Mesenchymal stem cell (in vitro differentiated cells and primary cell): ENCODE data around the gene KDELR1.

Source experiments
- DNase-seq: peaks from one replicate; pipeline ENCODE4 v3.0.0-alpha.2; 2013
- H2AFZ ChIP-seq: one replicate; pipeline ENCODE4 v1.6.1; 2013; ENCODE audit warnings: low read depth, mild to moderate bottlenecking, control low read depth, inconsistent platforms, low read length, moderate library complexity
- H2AK5ac ChIP-seq: 2 replicates; pipeline ENCODE4 v1.6.1; 2013; ENCODE audit warnings: low read length, moderate library complexity, mild to moderate bottlenecking, inconsistent platforms; ENCODE audit not compliant: severe bottlenecking
- H2BK120ac ChIP-seq: one replicate; pipeline ENCODE4 v1.6.1; 2013; ENCODE audit warnings: low read depth, mild to moderate bottlenecking, inconsistent platforms, low read length, moderate library complexity
- H2BK12ac ChIP-seq, 2 experiments: one replicate each; pipeline ENCODE4 v1.6.1; 2013; ENCODE audit warnings: inconsistent platforms in 2 of 2, low read length in 2 of 2, mild to moderate bottlenecking in 2 of 2, moderate library complexity in 2 of 2, control low read depth in 1 of 2
- H2BK15ac ChIP-seq: one replicate; pipeline ENCODE4 v1.6.1; 2013; ENCODE audit warnings: mild to moderate bottlenecking, low read depth, inconsistent platforms; ENCODE audit not compliant: poor library complexity, severe bottlenecking
- H2BK5ac ChIP-seq: 2 replicates; pipeline ENCODE4 v1.6.1; 2013; ENCODE audit warnings: low read depth, mild to moderate bottlenecking, low read length, control low read depth, inconsistent platforms; ENCODE audit not compliant: poor library complexity, severe bottlenecking
- H3K14ac ChIP-seq, 2 experiments: one replicate each; pipeline ENCODE4 v1.6.1; 2013; ENCODE audit warnings: inconsistent platforms in 2 of 2, low read length in 2 of 2, control low read depth in 1 of 2, mild to moderate bottlenecking in 1 of 2, moderate library complexity in 1 of 2
- H3K18ac ChIP-seq, 2 experiments: one replicate each; pipeline ENCODE4 v1.6.1; 2013; ENCODE audit warnings: inconsistent platforms in 2 of 2, low read length in 2 of 2, control low read depth in 1 of 2, low read depth in 1 of 2, mild to moderate bottlenecking in 1 of 2
- H3K23ac ChIP-seq, 2 experiments: one replicate each; pipeline ENCODE4 v1.6.1; 2013; ENCODE audit warnings: inconsistent platforms in 2 of 2, low read length in 2 of 2, mild to moderate bottlenecking in 2 of 2, moderate library complexity in 2 of 2, control low read depth in 1 of 2
- H3K27ac ChIP-seq: 2 replicates; pipeline ENCODE4 v1.5.1; 2013; ENCODE audit warnings: mild to moderate bottlenecking, moderate library complexity, low read length, control low read depth, inconsistent platforms; ENCODE audit not compliant: poor library complexity, severe bottlenecking
- H3K27me3 ChIP-seq, 2 experiments: 2 replicates each; pipeline versions ENCODE4 v1.6.1 to v1.7.0; 2013; ENCODE audit warnings: low read length in 2 of 2, mild to moderate bottlenecking in 2 of 2, moderate library complexity in 2 of 2, control low read depth in 1 of 2, inconsistent platforms in 1 of 2; ENCODE audit not compliant: control insufficient read depth in 1 of 2, insufficient read depth in 1 of 2
- H3K36me3 ChIP-seq, 2 experiments: 2 replicates each; pipeline versions ENCODE4 v1.6.1 to v1.7.0; 2013; ENCODE audit warnings: low read length in 2 of 2, control low read depth in 1 of 2, inconsistent platforms in 1 of 2, low read depth in 1 of 2, mild to moderate bottlenecking in 1 of 2; ENCODE audit not compliant: insufficient read depth in 2 of 2, control insufficient read depth in 1 of 2
- H3K4ac ChIP-seq, 2 experiments: one replicate each; pipeline ENCODE4 v1.6.1; 2013; ENCODE audit warnings: inconsistent platforms in 2 of 2, low read length in 2 of 2, mild to moderate bottlenecking in 2 of 2, moderate library complexity in 2 of 2, control low read depth in 1 of 2, low read depth in 1 of 2
- H3K4me1 ChIP-seq: 2 replicates; pipeline ENCODE4 v1.6.1; 2013; ENCODE audit warnings: low read depth, low read length, control low read depth; ENCODE audit not compliant: control insufficient read depth, insufficient read depth
- H3K4me2 ChIP-seq: 2 replicates; pipeline ENCODE4 v1.6.1; 2013; ENCODE audit warnings: low read length, mild to moderate bottlenecking, inconsistent platforms; ENCODE audit not compliant: poor library complexity, severe bottlenecking
- H3K4me3 ChIP-seq, 2 experiments: 2 replicates each; pipeline versions ENCODE4 v1.5.1 to v1.7.0; 2013; ENCODE audit warnings: low read length in 2 of 2, mild to moderate bottlenecking in 2 of 2, control low read depth in 1 of 2, low read depth in 1 of 2; ENCODE audit not compliant: insufficient read depth in 1 of 2
- H3K79me1 ChIP-seq: replicated peaks from 2 replicates; pipeline ENCODE4 v1.6.1; 2013; ENCODE audit warnings: mild to moderate bottlenecking, control low read depth, low read length, inconsistent platforms; ENCODE audit not compliant: poor library complexity, severe bottlenecking
- H3K9ac ChIP-seq: 2 replicates; pipeline ENCODE4 v1.7.0; 2013; ENCODE audit warnings: mild to moderate bottlenecking, low read length, moderate library complexity
- H3K9me3 ChIP-seq: 2 replicates; pipeline ENCODE4 v1.7.0; 2013; ENCODE audit warnings: mild to moderate bottlenecking, low read length; ENCODE audit not compliant: control insufficient read depth
- H4K8ac ChIP-seq: one replicate; pipeline ENCODE4 v1.6.1; 2013; ENCODE audit warnings: inconsistent platforms, mild to moderate bottlenecking, low read length, moderate library complexity
- H4K91ac ChIP-seq: one replicate; pipeline ENCODE4 v1.6.1; 2013; ENCODE audit warnings: mild to moderate bottlenecking, low read length, inconsistent platforms
- WGBS: methylation state at CpG from one replicate; pipeline ENCODE4 v1.1.7; 2013; ENCODE audit warnings: mixed read lengths; 5-methylcytosine and 5-hydroxymethylcytosine counted together

The KDELR1 gene

DNA sequence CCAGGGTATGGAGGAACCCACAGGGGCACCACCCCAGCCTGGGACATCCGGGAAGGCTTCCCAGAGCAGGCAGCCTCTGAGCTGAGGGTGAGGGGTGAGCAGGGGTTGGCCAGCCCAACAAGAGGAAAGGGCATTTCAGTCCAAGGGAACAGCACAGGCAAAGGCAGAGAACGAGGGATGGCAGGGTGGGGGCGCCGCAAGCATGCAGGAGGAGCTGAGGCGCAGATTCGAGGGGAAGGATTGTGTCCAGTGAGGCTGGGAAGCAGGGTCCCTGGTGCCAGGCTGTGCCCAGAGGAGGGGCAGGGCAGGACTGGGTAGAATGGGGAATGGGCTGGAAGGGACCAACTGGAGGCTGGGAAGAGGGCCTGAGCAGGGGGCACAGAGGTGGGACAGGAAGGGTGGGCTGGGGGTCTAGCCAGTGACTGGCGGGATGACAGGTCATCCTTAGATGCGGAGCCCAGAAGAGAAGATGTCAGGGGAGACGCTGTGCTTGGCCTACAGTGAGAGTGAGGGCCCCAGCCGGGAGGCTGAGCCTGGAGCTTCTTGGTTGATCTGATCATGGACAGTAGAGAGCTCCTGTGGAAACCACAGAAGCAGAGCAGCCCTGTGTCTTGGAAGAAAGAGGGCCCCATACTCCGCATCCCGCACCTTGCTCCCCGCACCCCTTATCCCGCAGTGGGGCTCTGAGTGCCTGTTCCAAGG is 52.4 kb downstream of the KDELR1 start:
- Histone ChIP-seq H2AFZ (no peak overlapping the region), H2BK12ac (no peak overlapping the region), H3K79me1 (no peaks in the 10 kb centered on the region), H3K14ac (no peak overlapping the region), H2BK5ac (no peak overlapping the region), H4K8ac (no peak overlapping the region), H2BK120ac (no peak overlapping the region), H3K27ac (no peak overlapping the region), H2BK15ac (no peak overlapping the region), H3K9me3 (no peaks in the 10 kb centered on the region), H3K4me2 (no peak overlapping the region), H3K4me1 (peaks cover 16% of the 10 kb centered on the region), H3K23ac (no peak overlapping the region), H4K91ac (no peak overlapping the region), H3K4me3 (no peak overlapping the region), H3K36me3 (peaks cover 3 to 10% of the 10 kb centered on the region in 2 experiments), H3K9ac (no peak overlapping the region), H3K18ac (no peak overlapping the region), H3K27me3 (no peaks in the 10 kb centered on the region), H3K4ac (no peak overlapping the region), H2AK5ac (no peak overlapping the region)
- DNase-seq: no peak
- 88% methylated on average over 14 of the region's 14 CpGs for WGBS

DNA sequence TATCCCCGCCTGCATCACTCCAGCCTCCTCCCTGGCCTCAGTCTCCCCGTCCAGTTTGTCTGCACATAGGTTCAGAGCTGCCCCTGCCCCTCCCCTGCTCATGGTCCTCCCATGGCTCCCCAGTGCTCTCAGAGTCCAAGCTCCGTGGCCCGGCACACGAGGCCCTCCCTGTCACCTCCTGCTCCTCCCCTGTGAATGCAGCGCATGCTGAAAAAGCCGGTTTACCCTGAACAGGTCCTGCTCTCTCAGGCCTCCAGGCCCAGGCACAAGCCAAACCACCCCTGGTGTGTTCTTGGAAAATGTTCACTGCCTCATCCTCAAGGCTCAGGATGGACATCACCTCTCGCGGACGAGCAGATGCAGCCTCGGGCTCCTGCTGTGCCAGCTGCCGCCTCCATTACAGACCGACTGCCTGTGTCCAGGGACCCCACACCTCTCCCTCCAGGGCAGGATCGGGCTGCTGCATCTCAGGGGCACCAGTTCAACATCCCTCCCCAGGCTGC is 53.0 kb downstream of the KDELR1 start:
- H3K4ac ChIP-seq: no peak overlapping the region
- H3K79me1 ChIP-seq: no peaks in the 10 kb centered on the region
- H2BK15ac ChIP-seq: no peak overlapping the region
- H3K4me3 ChIP-seq: no peak overlapping the region
- H3K23ac ChIP-seq: no peak overlapping the region
- no peak for DNase-seq
- H3K27me3 ChIP-seq: no peaks in the 10 kb centered on the region
- H2AFZ ChIP-seq: no peak overlapping the region
- no peak overlapping the region for H3K14ac ChIP-seq
- peaks cover 22% of the 10 kb centered on the region for H3K4me1 ChIP-seq
- 95% methylated on average over 14 of the region's 14 CpGs for WGBS
- no peak overlapping the region for H4K8ac ChIP-seq
- H3K4me2 ChIP-seq: no peak overlapping the region
- no peak overlapping the region for H3K18ac ChIP-seq
- no peak overlapping the region for H4K91ac ChIP-seq
- H2BK12ac ChIP-seq: no peak overlapping the region
- no peak overlapping the region for H2AK5ac ChIP-seq
- H3K9ac ChIP-seq: no peak overlapping the region
- no peaks in the 10 kb centered on the region for H3K9me3 ChIP-seq
- H3K27ac ChIP-seq: no peak overlapping the region
- no peak overlapping the region for H2BK120ac ChIP-seq
- peaks cover 3 to 10% of the 10 kb centered on the region in 2 experiments for H3K36me3 ChIP-seq
- H2BK5ac ChIP-seq: no peak overlapping the region

DNA sequence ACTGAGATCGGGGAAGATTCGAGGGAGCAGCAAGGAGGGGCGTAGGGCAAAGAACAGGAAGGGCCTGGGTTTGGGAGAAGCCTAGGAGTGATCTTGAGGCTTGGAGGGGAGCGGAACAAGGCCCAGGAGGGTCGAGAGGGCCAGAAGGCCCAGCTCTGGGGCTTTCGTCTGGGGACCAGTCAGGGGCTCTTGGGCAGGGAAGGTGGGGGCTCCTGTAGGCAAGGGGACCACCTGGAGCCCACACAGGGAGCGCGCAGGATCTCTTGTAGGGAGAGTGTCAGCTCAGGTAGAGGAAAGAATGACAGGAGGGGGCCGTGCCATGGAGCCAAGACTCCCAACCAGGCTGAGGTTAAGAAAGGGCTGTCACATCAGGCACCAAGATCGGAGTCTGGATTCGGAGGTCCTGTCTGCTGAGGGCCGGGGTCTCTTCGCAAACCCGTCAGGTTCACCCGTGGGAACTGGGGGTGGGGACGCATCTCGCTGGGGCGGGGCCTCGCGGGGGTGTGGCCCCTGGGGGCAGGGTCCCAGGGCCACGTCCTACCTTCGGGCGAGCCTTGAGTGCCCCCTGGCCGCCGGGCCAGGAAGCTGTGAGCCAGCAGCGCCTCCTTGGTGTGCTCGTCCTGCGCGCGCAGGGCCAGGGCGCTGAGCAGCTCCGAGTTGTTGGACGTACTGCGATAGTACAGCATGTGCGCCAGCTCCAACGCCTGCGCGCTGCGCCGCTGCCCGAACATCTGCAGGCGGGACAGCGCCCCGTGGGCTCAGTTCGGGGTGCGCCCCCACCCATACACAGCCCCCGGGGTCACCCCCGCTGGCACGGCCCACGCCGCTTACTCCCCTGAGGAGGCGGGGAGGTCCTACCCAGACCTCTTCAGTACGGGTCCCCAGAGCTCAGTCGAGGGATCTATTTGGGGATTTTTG is 57.6 kb downstream of the KDELR1 start:
- Histone ChIP-seq H4K8ac (peak overlapping the region; percentile 55), H4K91ac (no peak overlapping the region), H2AK5ac (no peak overlapping the region), H2BK5ac (no peak overlapping the region), H3K14ac (no peak overlapping the region), H2BK15ac (peak overlapping the region; percentile 77), H3K4ac (peak overlapping the region in 1 of 2 experiments; percentile 88), H3K79me1 (peaks cover 9% of the 10 kb centered on the region), H3K36me3 (peaks cover 26 to 34% of the 10 kb centered on the region in 2 experiments), H3K27ac (peak overlapping the region; percentile 16), H3K27me3 (no peaks in the 10 kb centered on the region), H3K4me2 (peak overlapping the region; percentile 96), H3K23ac (no peak overlapping the region), H2BK12ac (peak overlapping the region in 1 of 2 experiments; percentile 76), H3K4me3 (peak overlapping the region; percentile 49 to 70), H3K9me3 (no peaks in the 10 kb centered on the region), H3K9ac (peak overlapping the region; percentile 79), H3K18ac (peak overlapping the region in 1 of 2 experiments; percentile 70), H2AFZ (peak overlapping the region; percentile 90), H3K4me1 (peaks cover 22% of the 10 kb centered on the region), H2BK120ac (peak overlapping the region; percentile 54)
- DNase-seq: peak; percentile 94
- WGBS: 12% methylated on average over 48 of the region's 54 CpGs
